Gastrocnemius medialis (tissue), 4 donors: ENCODE measurements around the gene DDX31. TPM values are rescaled to one million over a fixed set of nuclear protein-coding genes. Genes with fewer than 3 reads are reported as not detected.
A peak's percentile ranks its signal among the peaks of the same experiment; 100 is the strongest.

Source experiments
- ATAC-seq, 2 donors: fragments of 150-250 bp; one replicate each; pipeline ENCODE4 v1.9.1; 2016
- DNase-seq, 2 donors: peaks; one replicate each; pipeline ENCODE4 v3.0.0-alpha.2; 2019
- H3K27ac ChIP-seq, 4 donors: fragments of 200-600 bp; sonication (generic); 1 replicate in 1 of 4; 2 replicates in 3 of 4; pipeline ENCODE4 v1.5.1; 2016 to 2018; ENCODE audit warnings: mild to moderate bottlenecking in 2 of 4, moderate library complexity in 1 of 4
- H3K27me3 ChIP-seq, 3 donors: fragments of 200-600 bp; sonication (generic) in 2 of 3; 1 replicate in 1 of 3; 2 replicates in 2 of 3; pipeline versions ENCODE4 v1.5.1 to v1.6.0; 2016 to 2019; ENCODE audit warnings: mild to moderate bottlenecking in 1 of 3, moderate library complexity in 1 of 3
- H3K36me3 ChIP-seq, 2 donors: fragments of 200-600 bp; sonication (generic) in 1 of 2; one replicate each; pipeline ENCODE4 v1.5.1; 2017 to 2018
- H3K4me1 ChIP-seq, 2 donors: fragments of 200-600 bp; sonication (generic) in 1 of 2; one replicate each; pipeline ENCODE4 v1.5.1; 2016 to 2017; ENCODE audit warnings: mild to moderate bottlenecking in 2 of 2
- H3K4me3 ChIP-seq, 4 donors: fragments of 200-600 bp; sonication (generic) in 3 of 4; 1 replicate in 1 of 4; 2 replicates in 3 of 4; pipeline ENCODE4 v1.5.1; 2016 to 2019; ENCODE audit warnings: mild to moderate bottlenecking in 2 of 4
- H3K9me3 ChIP-seq, 3 donors: fragments of 200-600 bp; sonication (generic) in 2 of 3; 1 replicate in 1 of 3; 2 replicates in 2 of 3; pipeline ENCODE4 v1.5.1; 2016 to 2019
- CTCF ChIP-seq, 5 experiments: fragments of 450-650 bp in 3 of 5; fragments of 200-600 bp in 2 of 5; sonication (generic) in 2 of 5; IDR thresholded peaks in 4 of 5; conservative IDR thresholded peaks in 1 of 5; 1 replicate in 4 of 5; 2 replicates in 1 of 5; pipeline ENCODE4 v1.5.1; 2016 to 2019; ENCODE audit warnings: antibody characterized with exemption in 5 of 5, mild to moderate bottlenecking in 3 of 5, moderate library complexity in 3 of 5
- POLR2A ChIP-seq, 2 donors: fragments of 450-650 bp; IDR thresholded peaks; one replicate each; pipeline ENCODE4 v1.6.1; 2017; ENCODE audit warnings: antibody characterized with exemption in 2 of 2, mild to moderate bottlenecking in 2 of 2, moderate library complexity in 2 of 2
- in situ Hi-C, 4 donors: fragments of 200-750 bp; cut with MboI; loops; one replicate each; pipeline versions ENCODE4 v1.15.0 to v1.8.0; 2017; ENCODE audit warnings: low sequenced_read_pairs in 4 of 4
- intact Hi-C: fragments of 100-400 bp; cut with DNase I; formaldehyde crosslinking; loops from one replicate; pipeline ENCODE4 v1.15.1; 2023; ENCODE audit warnings: low total_unique reads
- total RNA-seq, 4 donors: library from RNA; depleted of rRNA; stranded (reverse); fragments of >200 nt; gene quantifications; one replicate each; pipeline versions ENCODE4 v1.1.0 to v1.2.3, GENCODE V29; 2016

DDX31 gene
- total RNA-seq, 4 donors from 2014 or later: 5.4 to 8.8 (median 6.4) TPM

- no peak for TF ChIP-seq CTCF (IDR thresholded peaks at IDR 0.05 in 4 of 5, conservative IDR thresholded peaks at IDR 0.05 in 1 of 5)
- no peak for TF ChIP-seq POLR2A (IDR thresholded peaks at IDR 0.05)
- peaks cover 0 to 19% of the 10 kb centered on the region in 2 donors for H3K36me3 ChIP-seq
- H3K27ac ChIP-seq: no peak overlapping the region
- intact Hi-C loops (no loop called here), in situ Hi-C loops (no loop called here)
- ATAC-seq (no peak), DNase-seq (peak in 1 of 2 donors; percentile 18)
- H3K4me1 ChIP-seq: no peaks in the 10 kb centered on the region
- peaks cover 0 to 9% (median 8%) of the 10 kb centered on the region in 3 donors for H3K27me3 ChIP-seq
- H3K9me3 ChIP-seq: no peaks in the 10 kb centered on the region
- no peak overlapping the region for H3K4me3 ChIP-seq
Measured at GRCh38 chr9:132597073-132597775, 72.6 kb downstream of the DDX31 start.

- Histone ChIP-seq H3K4me3 (no peak overlapping the region), H3K36me3 (peaks cover 0 to 16% of the 10 kb centered on the region in 2 donors)
- no peak for ATAC-seq
Measured at GRCh38 chr9:132596200-132596599, 73.6 kb downstream of the DDX31 start.

GRCh38 chr9:132595319-132595718 lies 74.5 kb downstream of the DDX31 start:
- H3K4me3 ChIP-seq: no peak overlapping the region
- in situ Hi-C loops: no loop called here
- no peak overlapping the region for H3K27ac ChIP-seq
- H3K4me1 ChIP-seq: no peaks in the 10 kb centered on the region
- DNase-seq (no peak), ATAC-seq (no peak)
- peaks cover 0 to 16% of the 10 kb centered on the region in 2 donors for H3K36me3 ChIP-seq
- H3K27me3 ChIP-seq: peaks cover 17 to 28% (median 25%) of the 10 kb centered on the region in 3 donors
- intact Hi-C loops: no loop called here
- no peaks in the 10 kb centered on the region for H3K9me3 ChIP-seq
- no peak for TF ChIP-seq CTCF (IDR thresholded peaks at IDR 0.05 in 4 of 5, conservative IDR thresholded peaks at IDR 0.05 in 1 of 5)
- TF ChIP-seq POLR2A (IDR thresholded peaks at IDR 0.05): no peak

More at GRCh38 chr9:132596200-132596599, 73.6 kb downstream of the DDX31 start:
- Histone ChIP-seq H3K9me3 (no peaks in the 10 kb centered on the region), H3K27ac (no peak overlapping the region), H3K4me1 (no peaks in the 10 kb centered on the region), H3K27me3 (peaks cover 9 to 19% (median 19%) of the 10 kb centered on the region in 3 donors)
- intact Hi-C loops (no loop called here), in situ Hi-C loops (no loop called here)
- TF ChIP-seq POLR2A (IDR thresholded peaks at IDR 0.05): no peak
- TF ChIP-seq CTCF (IDR thresholded peaks at IDR 0.05 in 4 of 5, conservative IDR thresholded peaks at IDR 0.05 in 1 of 5): no peak
- no peak for DNase-seq

GRCh38 chr9:132594412-132594811 lies 75.4 kb downstream of the DDX31 start:
- H3K4me1 ChIP-seq: no peaks in the 10 kb centered on the region
- DNase-seq (no peak), ATAC-seq (no peak)
- H3K4me3 ChIP-seq: no peak overlapping the region
- H3K9me3 ChIP-seq: no peaks in the 10 kb centered on the region
- TF ChIP-seq CTCF (IDR thresholded peaks at IDR 0.05 in 4 of 5, conservative IDR thresholded peaks at IDR 0.05 in 1 of 5): no peak
- intact Hi-C loops (no loop called here), in situ Hi-C loops (no loop called here)
- H3K27ac ChIP-seq: no peak overlapping the region
- H3K36me3 ChIP-seq: peaks cover 0 to 16% of the 10 kb centered on the region in 2 donors
- H3K27me3 ChIP-seq: peaks cover 26 to 35% (median 34%) of the 10 kb centered on the region in 3 donors
